MCF 10A (cell line): ENCODE measurements around the gene FOXK1. TPM values are rescaled to one million over a fixed set of nuclear protein-coding genes. Genes with fewer than 3 reads are reported as not detected.

Source experiments
- BruUV-seq: library from RNA; stranded (reverse); fragments of 400-500 nt; replicated peaks from 2 replicates; lab custom pipeline; 2021; lab: Mats Ljungman, UMichigan
- CTCF ChIA-PET: fragments of 300-600 bp; sonication (Branson Sonifier 250); formaldehyde crosslinking; extraction: SDS; loops from one replicate; lab custom pipeline; 2021; ENCODE audit warnings: antibody characterized with exemption, inconsistent platforms; lab: Yijun Ruan, JAX
- POLR2A ChIA-PET: fragments of 300-600, 350-650 bp; sonication (Branson Sonifier 250); formaldehyde crosslinking; extraction: SDS; loops from one replicate; lab custom pipeline; 2020; ENCODE audit warnings: antibody characterized with exemption, inconsistent platforms; lab: Yijun Ruan, JAX
- DNase-seq: peaks from one replicate; pipeline ENCODE4 v3.0.0-alpha.2; 2018; ENCODE audit not compliant: unreplicated experiment
- H3K27ac Mint-ChIP-seq: one replicate; pipeline ENCODE4 v1.8.0; 2022; ENCODE audit warnings: mild to moderate bottlenecking, low read depth, mixed read lengths; ENCODE audit not compliant: unreplicated experiment
- H3K27me3 Mint-ChIP-seq: one replicate; pipeline ENCODE4 v1.8.0; 2022; ENCODE audit warnings: mixed read lengths; ENCODE audit not compliant: insufficient read depth, unreplicated experiment
- H3K36me3 Mint-ChIP-seq: one replicate; pipeline ENCODE4 v1.8.0; 2022; ENCODE audit warnings: mild to moderate bottlenecking, moderate library complexity, mixed read lengths; ENCODE audit not compliant: insufficient read depth, unreplicated experiment
- H3K4me1 Mint-ChIP-seq: one replicate; pipeline ENCODE4 v1.8.0; 2022; ENCODE audit warnings: mixed read lengths; ENCODE audit not compliant: insufficient read depth, unreplicated experiment
- H3K4me3 Mint-ChIP-seq: one replicate; pipeline ENCODE4 v1.8.0; 2022; ENCODE audit warnings: mild to moderate bottlenecking, moderate library complexity, mixed read lengths; ENCODE audit not compliant: unreplicated experiment
- H3K9me3 Mint-ChIP-seq: one replicate; pipeline ENCODE4 v1.8.0; 2022; ENCODE audit warnings: mixed read lengths; ENCODE audit not compliant: unreplicated experiment
- CTCF ChIP-seq: fragments of 200-600 bp; IDR thresholded peaks from one replicate; pipeline ENCODE4 v1.8.0; 2022; ENCODE audit warnings: antibody characterized with exemption, mild to moderate bottlenecking; ENCODE audit not compliant: unreplicated experiment
- intact Hi-C: fragments of 100-400 bp; cut with micrococcal nuclease; formaldehyde crosslinking; loops from 2 replicates; pipeline ENCODE4 v1.14.1; 2022
- total RNA-seq: library from RNA; stranded (reverse); gene quantifications from 2 replicates; pipeline ENCODE4 v1.2.3, GENCODE V29; 2022

Gene FOXK1
- total RNA-seq, 1 experiment from 2014 or later: 37.7 TPM

GRCh38 chr7:4760952-4761351, 78.9 kb downstream of the FOXK1 start:
- POLR2A ChIA-PET: no interaction called here
- H3K27ac Mint-ChIP-seq: no peak overlapping the region
- no peaks in the 10 kb centered on the region for H3K4me1 Mint-ChIP-seq
- no peaks in the 10 kb centered on the region for H3K27me3 Mint-ChIP-seq
- TF ChIP-seq CTCF: no peak
- H3K4me3 Mint-ChIP-seq: no peak overlapping the region
- H3K36me3 Mint-ChIP-seq: peaks cover 85% of the 10 kb centered on the region
- CTCF ChIA-PET: interaction anchor here (1.0 kb wide), 1 partner anchor 130 kb away, joined by 3 read pairs; no protein-coding TSS in a partner anchor
- no peak for DNase-seq
- no peaks in the 10 kb centered on the region for H3K9me3 Mint-ChIP-seq
- BruUV-seq: no TSS peak
- intact Hi-C loops: no loop called here

GRCh38 chr7:4762121-4763055, 80.3 kb downstream of the FOXK1 start:
- Mint-ChIP-seq H3K36me3 (peaks cover 85% of the 10 kb centered on the region), H3K27ac (no peak overlapping the region), H3K4me1 (no peaks in the 10 kb centered on the region), H3K27me3 (no peaks in the 10 kb centered on the region), H3K9me3 (no peaks in the 10 kb centered on the region), H3K4me3 (no peak overlapping the region)
- ChIA-PET CTCF (interaction anchor here (1.0 kb wide), 1 partner anchor 131 kb away, joined by 3 read pairs; no protein-coding TSS in a partner anchor), POLR2A (no interaction called here)
- intact Hi-C loops: no loop called here
- DNase-seq: no peak
- no TSS peak for BruUV-seq
- no peak for TF ChIP-seq CTCF

- CTCF ChIA-PET: interaction anchor here (1.1 kb wide), 1 partner anchor 324 kb away, joined by 3 read pairs; no protein-coding TSS in a partner anchor
- intact Hi-C loops: no loop called here
- no peak for TF ChIP-seq CTCF
- POLR2A ChIA-PET: no interaction called here
- Mint-ChIP-seq H3K9me3 (no peaks in the 10 kb centered on the region), H3K4me1 (no peaks in the 10 kb centered on the region), H3K4me3 (no peak overlapping the region), H3K27ac (no peak overlapping the region), H3K36me3 (peaks cover 77% of the 10 kb centered on the region), H3K27me3 (no peaks in the 10 kb centered on the region)
- BruUV-seq: no TSS peak
- no peak for DNase-seq
Measured at GRCh38 chr7:4763091-4763793, 81.1 kb downstream of the FOXK1 start.

GRCh38 chr7:4763794-4764185, 81.7 kb downstream of the FOXK1 start:
- Mint-ChIP-seq H3K27ac (no peak overlapping the region), H3K4me3 (no peak overlapping the region), H3K36me3 (peaks cover 77% of the 10 kb centered on the region), H3K9me3 (no peaks in the 10 kb centered on the region), H3K4me1 (no peaks in the 10 kb centered on the region), H3K27me3 (no peaks in the 10 kb centered on the region)
- no peak for DNase-seq
- CTCF ChIA-PET: interaction anchor here (0.9 to 1.1 kb wide), 2 partner anchors 10 to 323 kb away, joined by 3 to 4 read pairs; no protein-coding TSS in a partner anchor
- POLR2A ChIA-PET: interaction anchor here (1.0 kb wide), 1 partner anchor 11 kb away, joined by 5 read pairs; the partner anchor contains the start of gene AP5Z1
- no TSS peak for BruUV-seq
- intact Hi-C loops: no loop called here
- no peak for TF ChIP-seq CTCF
